ENCODE data around the gene NANS.

- TF ChIP-seq SNAI2 (CRISPR knock-in tag; IDR thresholded peaks at IDR 0.05) (no peak), PPARA (CRISPR knock-in tag; IDR thresholded peaks at IDR 0.05; ENCODE audit: borderline replicate concordance) (no peak), BACH2 (CRISPR knock-in tag; IDR thresholded peaks at IDR 0.05; ENCODE audit: borderline replicate concordance) (no peak), ARNTL (CRISPR knock-in tag; IDR thresholded peaks at IDR 0.05; ENCODE audit: borderline replicate concordance, low read depth) (no peak), TCF4 (CRISPR knock-in tag; IDR thresholded peaks at IDR 0.05; ENCODE audit: borderline replicate concordance) (no peak), ZNF70 (CRISPR knock-in tag; IDR thresholded peaks at IDR 0.05) (no peak), TSHZ2 (CRISPR knock-in tag; IDR thresholded peaks at IDR 0.05) (no peak), CREB5 (CRISPR knock-in tag; IDR thresholded peaks at IDR 0.05; ENCODE audit: low read depth) (no peak), ZC3H10 (CRISPR knock-in tag; IDR thresholded peaks at IDR 0.05) (no peak), ZFP3 (CRISPR knock-in tag; IDR thresholded peaks at IDR 0.05) (no peak), POU6F1 (CRISPR knock-in tag; IDR thresholded peaks at IDR 0.05; ENCODE audit: borderline replicate concordance, low read depth) (no peak), GLIS3 (CRISPR knock-in tag; IDR thresholded peaks at IDR 0.05) (no peak), PATZ1 (CRISPR knock-in tag; IDR thresholded peaks at IDR 0.05; ENCODE audit: borderline replicate concordance) (no peak), OSR1 (CRISPR knock-in tag; IDR thresholded peaks at IDR 0.05) (no peak)
These were observed 38.2 kb upstream of the NANS start for GRCh38 chr9:98018347-98018746.
